Measurements from ENCODE around the gene GRIN2A.

The GRIN2A gene

DNA sequence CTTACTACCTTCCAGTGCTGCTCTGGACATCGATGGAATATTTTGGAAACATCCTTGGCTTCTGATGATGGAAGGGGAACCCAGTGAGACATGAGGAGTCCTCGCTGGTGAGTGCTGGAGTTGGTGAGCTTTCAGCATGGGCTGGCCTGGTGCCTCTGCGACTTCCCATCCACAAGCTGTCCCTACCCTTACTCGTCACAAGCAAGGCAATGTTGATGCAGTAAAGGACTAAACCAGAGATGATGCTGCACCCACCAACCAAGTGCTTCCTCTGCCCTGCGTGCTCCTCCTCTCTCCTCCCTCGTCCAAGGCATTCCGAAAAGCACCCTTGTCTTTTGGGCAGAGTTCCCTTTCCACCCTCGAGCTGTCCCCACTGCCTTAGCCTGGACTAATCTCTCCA lies 154.7 kb downstream of the GRIN2A start:
- no peak for DNase-seq

DNA sequence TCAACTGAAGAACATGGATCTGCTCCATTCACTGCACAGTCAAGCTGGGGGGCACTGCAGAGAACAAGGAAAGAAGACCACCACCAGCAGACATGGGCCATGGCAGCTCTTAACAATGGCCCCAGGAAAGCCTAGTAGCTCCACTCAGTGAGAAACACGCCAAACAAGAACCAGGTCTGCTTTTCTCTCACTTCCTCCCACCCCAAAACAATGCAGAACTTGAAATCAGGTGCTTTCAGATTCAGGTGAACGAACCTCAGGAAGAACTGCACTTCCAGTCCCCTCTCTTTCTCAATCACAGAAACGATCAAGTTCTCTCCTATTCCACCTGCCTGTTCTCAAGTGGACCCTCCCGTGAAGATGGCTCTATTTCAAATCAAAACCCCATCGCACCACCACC lies 155.6 kb downstream of the GRIN2A start:
- no peak for DNase-seq

DNA sequence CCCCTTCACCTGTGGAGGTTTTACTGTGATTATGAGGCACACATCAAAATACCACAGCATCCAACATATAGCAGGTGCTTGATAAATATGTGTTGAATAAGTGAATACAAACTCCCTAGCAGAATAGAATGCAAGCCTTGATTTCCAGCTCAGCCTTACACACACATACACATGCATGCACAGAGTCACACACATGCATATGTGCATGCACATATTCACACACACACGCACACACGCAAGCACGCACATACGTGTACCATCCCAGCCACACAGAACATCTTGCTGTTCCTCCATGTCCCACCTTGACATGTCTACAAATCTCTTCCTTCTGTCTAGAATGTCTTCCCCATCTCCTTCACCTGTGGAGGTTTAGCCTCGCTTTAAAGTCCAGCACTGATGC lies 160.1 kb downstream of the GRIN2A start:
- no peak for DNase-seq

DNA sequence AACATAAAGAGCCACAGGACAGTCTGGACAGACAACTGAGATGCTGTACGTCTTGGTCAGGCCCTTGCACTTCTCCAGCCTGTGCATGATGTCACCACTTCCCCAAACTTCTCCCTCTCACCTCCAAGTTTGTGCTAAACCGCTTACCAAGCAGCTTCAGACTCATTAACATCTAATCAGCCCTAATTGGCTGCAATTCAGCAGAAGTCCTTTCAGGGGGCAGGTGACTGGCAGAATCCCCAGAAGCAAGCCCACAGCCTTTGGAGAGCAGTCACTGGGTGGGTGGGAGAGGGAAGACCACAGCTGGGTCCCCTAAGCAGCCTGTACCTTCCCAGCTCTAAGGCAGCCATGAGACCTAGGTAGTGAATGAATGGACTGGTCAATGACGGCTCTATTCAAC lies 161.4 kb downstream of the GRIN2A start:
- DNase-seq: no peak

DNA sequence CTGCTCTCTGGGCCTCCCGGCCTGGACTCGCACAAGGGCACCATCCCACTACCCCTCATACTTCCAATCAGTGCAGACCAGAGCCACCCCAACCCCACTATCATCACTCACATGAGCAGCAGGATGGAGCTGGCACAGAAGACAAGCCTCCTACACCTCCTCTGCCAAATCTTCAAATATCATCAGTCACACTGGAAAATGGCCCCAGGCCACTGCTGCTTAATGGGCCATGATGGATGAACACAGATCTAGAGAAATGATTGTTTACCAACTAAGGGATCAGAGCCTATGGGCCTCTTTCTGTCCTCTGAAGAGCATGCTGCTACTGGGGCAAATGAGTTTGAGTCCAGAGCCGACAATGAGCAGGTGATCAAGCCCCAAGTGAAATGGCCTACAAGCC lies 165.5 kb downstream of the GRIN2A start:
- DNase-seq: no peak

DNA sequence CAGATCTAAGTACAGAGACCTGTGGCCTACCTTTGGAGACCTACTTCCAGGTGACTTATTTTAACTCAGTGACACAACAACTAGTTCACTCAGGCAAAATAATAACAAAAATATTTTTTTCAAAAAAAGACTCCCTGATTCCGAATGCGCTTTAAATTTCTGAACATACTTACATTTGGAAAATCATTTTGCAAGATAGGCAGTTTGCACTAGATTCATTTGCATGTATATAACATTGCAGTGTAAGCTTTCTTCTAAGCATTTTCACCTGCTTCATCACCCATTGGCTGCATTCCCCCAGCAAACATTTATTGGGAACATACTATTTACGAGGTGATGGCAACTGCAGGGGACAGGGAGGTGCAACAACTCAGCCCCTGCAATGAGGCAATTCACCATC lies 166.8 kb downstream of the GRIN2A start:
- DNase-seq: no peak

DNA sequence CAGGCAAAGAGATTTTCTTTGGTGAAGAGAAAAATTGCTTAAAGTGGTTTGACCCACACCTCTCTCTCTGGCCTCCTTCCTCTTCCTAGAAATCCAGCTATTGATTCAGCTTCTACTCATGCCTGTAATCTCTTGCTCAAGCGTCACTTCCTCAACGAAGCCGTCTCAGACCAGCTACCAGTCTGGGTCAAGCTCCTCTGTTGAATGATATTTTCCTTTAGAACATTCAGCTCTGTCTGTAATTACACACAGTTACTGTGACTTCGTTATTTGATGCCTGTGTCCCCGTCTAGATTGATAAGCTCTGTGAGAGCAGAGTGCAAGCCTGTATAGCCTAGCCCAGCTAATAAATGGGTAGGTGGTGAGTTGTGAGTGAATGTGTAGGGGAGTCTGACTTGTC lies 168.5 kb downstream of the GRIN2A start:
- no peak for DNase-seq

DNA sequence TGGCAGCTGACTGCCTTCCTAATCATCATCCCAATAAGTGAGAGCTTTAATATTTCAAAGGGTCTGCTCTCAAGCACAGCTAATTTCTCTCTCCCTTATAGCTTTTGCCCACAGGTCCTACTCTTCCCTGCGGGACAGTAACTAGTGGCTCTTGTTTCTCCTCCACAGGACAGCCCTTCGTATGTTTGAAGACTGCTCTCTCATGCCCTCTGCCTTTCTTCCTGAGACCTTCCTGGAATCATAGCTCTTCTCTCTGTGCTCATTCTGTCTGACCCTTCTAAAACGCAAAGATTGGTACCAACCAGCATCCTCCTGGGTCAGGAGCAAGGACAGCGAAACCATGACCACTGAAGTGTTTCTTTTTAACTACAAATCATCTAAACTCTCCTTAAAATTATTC lies 168.9 kb downstream of the GRIN2A start:
- DNase-seq: no peak

DNA sequence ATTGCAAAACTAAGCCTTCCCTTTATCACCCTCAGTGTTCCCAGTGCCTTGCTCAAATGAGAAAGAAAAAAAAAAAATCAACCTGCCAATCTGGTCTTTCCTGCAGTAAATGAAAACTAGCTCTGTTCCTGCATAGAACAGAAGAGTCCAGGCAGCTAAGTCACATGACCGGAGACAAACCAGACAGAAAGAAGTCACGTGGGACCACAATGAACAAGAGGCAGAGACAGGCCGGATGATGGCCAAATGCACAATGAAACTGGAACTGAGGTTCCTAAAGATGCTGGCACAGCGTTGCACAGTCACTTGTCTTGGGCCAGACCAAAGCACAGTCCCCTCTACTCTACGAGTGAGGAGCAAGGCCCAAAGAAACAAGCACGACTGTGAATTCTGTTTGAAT lies 172.5 kb downstream of the GRIN2A start:
- DNase-seq: no peak

DNA sequence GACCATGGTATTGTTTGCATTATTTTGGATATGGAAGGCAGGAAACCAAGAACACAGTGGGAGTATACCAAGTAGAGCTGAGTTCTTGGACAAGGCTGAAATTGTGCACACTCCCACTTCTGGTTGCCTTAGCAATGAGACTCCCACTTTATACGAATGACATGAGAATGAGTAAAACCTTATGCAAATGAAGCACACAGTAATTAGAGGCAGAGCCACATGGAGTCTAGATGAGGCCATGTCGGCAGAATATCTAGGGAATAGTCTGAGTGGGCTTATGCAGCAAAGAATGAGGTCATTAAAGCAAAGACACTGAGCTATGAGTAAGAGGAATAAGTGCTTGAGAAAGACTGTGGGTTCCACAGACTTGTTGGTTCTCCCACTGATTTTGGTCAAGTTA lies 178.7 kb downstream of the GRIN2A start:
- DNase-seq: no peak

DNA sequence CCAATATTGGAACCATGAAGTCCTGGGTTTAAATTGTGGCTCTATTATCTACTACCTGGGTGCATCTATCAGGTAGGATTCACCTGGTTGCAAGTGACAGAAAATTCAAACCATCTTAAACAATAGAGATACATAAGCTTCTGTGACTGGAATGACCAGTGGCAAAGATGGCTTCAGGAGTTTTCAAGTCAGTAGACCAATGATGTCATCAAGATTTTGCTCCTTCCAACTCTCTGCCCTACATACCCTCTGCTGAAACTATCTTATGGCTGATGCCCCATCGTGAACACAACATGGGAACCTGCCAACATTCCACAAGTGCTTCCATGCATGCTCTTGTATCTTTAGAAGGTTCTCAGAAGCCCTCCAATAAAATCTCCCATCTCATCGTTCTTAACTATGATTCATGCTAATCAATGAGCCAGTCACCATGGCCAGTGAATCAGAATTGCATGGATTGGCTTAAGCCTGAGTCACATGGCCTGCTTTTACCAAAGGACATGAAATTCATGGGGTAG lies 180.9 kb downstream of the GRIN2A start:
- DNase-seq: no peak

DNA sequence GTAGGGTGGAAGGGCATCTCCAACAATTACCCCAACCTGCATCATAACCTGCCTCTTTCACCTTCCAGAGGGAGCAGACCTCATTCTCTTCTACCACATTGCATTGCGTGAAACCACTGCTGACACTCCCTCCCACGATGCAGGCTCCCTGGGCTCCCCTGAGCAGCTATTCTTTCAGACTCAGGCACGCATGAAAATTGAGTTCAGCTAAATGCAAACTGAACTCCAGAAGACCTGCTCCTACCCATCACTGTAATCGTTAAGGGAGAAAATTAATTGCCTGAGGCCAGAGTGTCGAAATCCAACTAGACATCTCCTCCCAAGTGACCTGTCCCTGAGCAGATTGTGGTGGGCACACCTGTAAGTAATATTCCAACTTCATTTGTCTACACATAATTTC lies 186.0 kb downstream of the GRIN2A start:
- no peak for DNase-seq

DNA sequence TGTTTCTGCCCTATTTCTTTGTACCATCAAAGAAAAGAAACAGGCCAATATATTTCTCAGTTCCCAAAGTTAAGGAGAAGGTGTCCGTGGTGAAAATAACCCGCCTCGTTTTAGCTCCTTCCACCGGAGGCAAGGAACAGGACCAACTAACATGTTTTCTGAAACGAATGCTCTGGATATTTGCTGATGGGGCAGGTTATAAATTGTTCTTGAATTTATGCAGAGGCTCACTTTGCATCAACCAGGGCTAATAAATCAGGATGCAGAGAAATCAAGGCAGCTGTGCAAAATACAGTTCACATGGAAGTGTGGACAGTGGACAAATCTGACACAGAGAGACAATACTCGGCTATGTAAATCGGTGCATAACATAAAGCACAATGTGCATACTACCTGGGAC lies 189.8 kb downstream of the GRIN2A start:
- DNase-seq: no peak

DNA sequence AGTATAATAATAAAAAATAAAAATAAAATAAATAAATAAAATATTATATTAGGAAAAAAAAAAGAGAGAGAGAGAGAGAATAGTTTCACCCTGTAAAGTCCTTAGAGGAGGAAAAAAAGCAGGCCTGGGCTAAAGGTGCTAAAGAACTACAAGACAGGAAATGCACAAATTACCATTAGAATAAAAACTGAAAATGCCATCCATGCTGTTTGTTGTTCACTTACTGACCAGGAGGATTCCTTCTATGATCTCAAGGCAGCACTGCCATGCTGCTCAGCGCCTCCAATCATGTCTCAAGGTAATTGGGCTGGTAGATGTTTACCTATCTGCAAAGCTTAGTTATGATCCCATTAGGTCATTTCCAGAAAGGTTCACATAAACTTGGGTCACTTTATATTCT lies 201.2 kb downstream of the GRIN2A start:
- DNase-seq: no peak

DNA sequence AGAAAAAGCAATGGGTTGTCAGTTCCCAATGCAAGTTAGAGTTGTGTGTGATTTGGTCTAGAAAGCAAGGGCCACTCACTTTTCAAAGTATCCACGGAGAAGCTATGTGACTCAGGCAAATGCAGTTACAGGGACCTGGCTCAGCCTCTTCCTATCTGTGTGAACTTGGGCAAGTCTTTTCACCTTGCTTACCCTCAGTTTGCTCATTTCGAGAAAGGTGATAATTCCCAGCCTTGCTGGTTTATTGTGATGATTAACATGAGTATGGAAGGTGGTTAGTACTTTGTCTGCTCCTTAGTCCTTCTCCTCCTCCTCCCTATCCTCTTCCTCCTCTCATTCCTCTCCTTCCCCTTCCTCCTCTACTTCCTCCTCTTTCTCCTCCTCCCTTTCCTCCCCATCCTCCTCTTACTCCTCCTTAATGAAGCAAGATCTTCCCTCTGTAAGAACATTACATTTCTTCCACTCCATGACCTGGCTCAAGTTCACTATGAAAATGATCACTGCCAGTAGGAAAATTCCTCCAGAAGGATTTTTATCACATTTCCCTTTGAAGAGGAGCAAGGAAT lies 204.0 kb downstream of the GRIN2A start:
- DNase-seq: no peak

DNA sequence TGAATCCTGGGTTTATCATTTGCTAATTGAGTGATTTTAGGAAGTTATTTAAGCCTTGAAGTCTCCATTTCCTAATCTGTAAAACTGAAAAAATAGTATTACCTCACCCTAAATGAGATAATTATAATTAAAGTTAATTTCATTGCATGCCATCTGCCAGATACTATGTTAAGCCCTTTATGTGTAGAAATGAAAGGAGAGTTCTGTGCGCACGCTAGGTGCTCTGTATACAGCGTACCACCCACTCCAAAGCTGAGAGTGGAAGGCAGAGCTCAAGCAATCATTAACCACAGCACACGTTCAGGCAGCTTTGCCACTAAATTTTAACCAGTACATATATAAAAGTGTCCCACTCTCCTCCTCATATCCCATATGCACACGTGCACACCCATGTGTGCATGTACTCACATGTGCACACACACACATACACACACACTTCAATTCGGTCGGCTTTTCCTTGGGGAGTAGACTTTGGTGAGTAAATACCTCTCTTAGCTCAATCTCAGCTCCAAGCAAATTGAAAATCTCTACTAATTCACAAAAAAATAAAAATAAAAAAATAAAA lies 204.8 kb downstream of the GRIN2A start:
- DNase-seq: no peak

DNA sequence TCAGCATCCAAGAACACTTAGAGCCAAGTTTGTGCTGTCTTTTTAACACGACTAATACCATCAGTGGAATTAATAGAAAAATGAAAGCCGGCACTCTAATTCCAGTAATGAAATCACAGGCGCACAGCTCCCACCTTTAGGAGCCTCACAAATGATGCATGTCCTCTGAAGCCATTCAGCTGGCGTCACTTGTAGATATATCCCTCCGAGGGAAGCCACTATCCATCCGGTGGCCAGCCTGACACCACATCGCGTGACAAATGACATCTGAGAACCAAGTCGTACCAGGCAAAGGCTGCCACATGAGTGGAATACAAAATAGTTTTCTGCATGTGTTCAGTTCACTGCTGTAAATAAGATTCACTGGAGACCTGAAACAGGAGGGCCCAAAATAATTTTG lies 205.6 kb downstream of the GRIN2A start:
- DNase-seq: no peak

DNA sequence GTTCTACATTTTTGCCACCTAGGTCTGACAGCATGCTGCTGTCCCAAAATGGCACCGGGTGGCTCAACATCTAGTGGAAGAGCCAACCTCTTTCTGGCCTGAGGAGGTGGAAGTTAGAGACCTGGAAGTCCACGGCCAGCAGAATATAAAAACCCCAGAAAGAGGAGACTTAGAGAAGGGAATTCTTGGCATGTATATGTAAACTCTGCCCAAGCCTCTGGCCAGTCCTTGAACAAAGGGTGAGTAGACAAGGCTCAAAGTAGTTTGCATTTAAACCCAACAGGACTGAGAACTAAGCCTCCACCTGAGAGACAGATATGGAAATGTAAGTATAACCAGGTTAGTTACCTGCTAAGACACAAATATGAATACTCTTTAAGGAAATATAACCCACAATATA lies 210.3 kb downstream of the GRIN2A start:
- DNase-seq: no peak

DNA sequence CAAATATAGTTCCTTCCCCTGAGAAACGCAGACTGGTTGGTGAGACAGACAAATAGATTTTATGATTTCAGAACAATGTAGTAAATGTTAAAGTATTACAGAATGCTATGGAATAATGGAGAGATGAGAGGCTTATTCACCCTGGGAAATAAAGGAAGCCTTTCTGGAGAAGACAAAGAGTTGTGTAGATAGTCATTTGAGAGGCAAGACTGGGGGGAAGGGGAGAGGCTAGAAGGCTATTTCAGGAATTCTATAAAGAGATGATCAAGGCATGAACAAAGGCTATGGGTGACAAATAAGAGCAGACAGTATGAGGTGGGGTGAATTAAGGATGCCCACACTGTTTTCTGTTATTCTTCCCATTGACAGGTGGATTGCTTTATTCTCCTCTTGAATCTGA lies 211.4 kb downstream of the GRIN2A start:
- DNase-seq: no peak

DNA sequence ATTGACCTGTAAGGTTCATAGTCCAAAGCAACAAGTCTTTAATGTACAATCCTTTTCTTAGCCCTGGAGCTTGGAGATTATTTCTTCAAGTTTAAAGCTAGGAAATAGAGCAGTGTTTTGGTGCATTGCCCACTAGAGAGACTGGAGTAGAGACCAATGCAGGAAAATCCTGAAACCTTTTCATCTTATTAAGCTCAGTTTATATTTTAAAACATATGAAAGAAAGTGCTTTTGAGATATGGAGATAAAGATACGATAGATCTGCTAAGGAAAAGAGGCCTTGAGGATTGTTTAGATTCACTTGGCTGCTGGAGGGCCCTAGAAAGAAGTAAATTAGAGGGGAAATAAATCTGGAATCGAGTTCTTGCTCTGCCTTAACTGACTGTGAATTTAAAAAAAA lies 212.0 kb downstream of the GRIN2A start:
- DNase-seq: no peak

DNA sequence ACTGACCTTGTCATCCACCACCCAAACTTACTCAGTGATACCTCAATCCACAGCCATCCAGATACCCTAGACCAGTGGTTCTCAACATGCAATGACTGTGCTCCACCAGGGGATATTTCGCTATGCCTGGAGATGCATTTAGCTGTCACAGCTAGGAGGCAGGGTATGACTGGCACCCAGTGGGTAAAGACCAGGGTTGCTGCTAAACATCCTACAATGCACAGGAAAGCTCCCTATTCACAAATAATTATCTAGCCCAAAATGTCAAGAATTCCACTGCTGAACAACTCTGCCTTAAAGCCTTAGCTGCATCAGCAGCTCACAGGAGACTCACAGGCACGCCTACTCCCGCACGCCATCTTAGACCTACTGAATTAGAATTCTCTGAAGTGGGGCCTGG lies 212.6 kb downstream of the GRIN2A start:
- DNase-seq: no peak

DNA sequence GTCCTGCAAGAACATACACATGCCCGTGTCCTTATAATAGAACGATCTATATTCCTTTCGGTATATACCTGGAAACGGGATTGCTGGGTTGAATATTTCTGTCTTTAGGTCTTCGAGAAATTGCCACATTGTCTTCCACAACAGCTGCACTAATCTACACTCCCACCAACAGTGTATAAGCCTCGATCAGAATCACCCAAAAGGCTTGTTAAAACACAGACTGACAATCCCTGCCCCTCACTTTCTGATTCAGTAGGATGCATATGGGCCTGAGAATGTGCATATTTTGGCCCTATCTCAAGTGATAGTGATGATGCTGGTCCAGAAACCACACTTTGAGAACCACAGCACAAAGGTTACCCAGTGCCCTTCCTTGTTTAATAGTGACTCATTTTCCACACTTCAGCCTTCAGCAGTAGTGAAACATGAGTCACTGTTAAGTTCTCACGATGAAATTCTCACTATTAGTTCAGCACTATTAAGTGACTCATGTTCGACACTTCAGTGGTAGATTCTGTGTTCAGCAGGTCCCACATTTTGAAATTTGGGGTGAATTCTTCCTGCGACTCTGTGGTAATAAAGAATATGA lies 215.6 kb downstream of the GRIN2A start:
- DNase-seq: no peak

DNA sequence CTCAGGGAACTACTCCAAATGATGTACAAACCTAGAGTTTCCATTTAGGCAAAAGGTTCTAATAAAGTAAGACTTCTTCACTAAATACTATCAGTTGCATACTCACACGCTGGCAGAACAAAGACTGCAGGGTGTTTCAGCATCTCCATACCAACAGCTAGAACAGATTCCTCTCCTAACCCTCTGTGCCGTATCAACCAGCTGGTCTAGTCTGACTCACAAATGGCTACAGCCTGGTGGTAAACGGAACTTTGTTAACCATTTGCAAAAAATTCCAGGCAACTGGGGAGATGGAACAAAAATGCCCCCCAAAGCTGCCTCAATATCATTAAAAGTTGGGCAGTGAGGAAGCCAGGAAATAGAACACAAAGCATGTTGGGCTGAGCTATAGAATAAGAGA lies 217.1 kb downstream of the GRIN2A start:
- DNase-seq: no peak

DNA sequence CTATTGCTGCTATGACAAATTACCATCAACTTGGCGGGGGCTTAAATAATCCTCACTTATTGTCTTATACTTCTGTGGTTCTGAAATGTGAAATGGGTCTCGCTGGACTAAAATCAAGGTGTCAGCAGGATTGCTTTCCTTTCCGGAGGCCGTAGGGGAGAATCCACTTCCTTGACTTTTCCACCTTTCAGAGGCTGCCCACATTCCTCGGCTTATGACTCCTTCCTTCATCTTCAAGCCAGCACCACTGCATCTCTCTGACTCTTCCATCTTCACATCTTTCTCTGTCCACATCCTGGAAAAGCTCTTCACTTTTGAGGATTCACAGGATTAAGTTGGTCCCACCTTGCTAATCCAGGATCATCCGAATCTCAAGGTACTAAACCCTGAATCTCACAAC lies 217.8 kb downstream of the GRIN2A start:
- no peak for DNase-seq

DNA sequence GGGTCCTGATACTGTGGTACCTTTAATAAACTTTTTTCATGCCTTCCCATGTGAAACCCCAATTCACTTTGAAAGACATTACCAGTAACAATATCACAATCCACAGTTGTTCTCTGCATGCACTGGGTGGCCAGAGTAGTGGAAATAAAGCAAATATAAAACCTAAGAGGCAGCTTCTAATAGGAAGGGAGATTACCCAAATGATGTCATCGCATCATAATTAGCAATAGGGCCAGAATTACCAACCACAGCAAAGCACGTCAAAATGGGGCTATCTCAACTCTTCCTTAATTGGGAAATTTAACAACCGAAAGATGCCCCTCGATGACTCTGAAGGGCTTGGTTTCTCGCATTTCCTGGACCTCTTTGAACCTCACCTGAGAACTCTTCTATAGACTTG lies 224.8 kb downstream of the GRIN2A start:
- no peak for DNase-seq

All from effector CD8-positive, alpha-beta T cell (primary cell).